A673 (cell line): Measurements from ENCODE around the gene PHKB.

Source experiments
- CTCF ChIP-seq: fragments of 300-800, 200-600 bp; sonication (generic); conservative IDR thresholded peaks from 2 replicates; pipeline ENCODE4 v1.5.1; 2017; ENCODE audit warnings: low read depth, mild to moderate bottlenecking, antibody characterized with exemption, low read length, moderate library complexity, mixed read lengths
- EZH2 ChIP-seq: fragments of 200-600 bp; sonication (generic); IDR thresholded peaks from 2 replicates; pipeline ENCODE4 v1.6.1; 2017; ENCODE audit warnings: borderline replicate concordance, low read depth, mild to moderate bottlenecking, mixed read lengths, antibody characterized with exemption, low read length; ENCODE audit not compliant: poor library complexity, severe bottlenecking

GRCh38 chr16:47734081-47734857 lies 273.1 kb downstream of the PHKB start:
- TF ChIP-seq EZH2 = no peak
- no peak for TF ChIP-seq CTCF
